ENCODE measurements around the gene PITPNM3.

Gene PITPNM3

DNA sequence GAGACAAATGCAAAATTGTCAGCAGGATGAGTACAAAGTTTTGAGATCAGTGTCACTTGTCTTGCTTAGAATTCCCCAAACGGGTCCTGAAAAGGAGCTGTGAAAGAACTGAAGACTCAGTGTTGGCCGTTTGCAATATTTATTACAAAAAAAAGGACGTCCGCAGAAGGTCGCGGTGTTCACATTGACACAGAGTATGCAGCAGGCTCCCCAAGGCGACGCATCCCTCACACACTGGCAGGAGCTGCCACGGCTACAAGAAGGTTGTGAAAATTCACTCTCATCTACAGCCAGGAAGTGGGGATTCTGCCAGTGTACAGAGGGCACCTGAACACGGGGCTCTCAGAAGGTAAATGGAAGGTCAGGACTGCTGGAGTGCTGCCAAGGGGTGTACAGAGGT lies 147.6 kb downstream of the PITPNM3 start:
- Histone ChIP-seq H3K79me2 (ENCODE audit: insufficient read depth, low read depth) (no peaks in the 10 kb centered on the region), H4K20me1 (ENCODE audit: insufficient read depth) (no peaks in the 10 kb centered on the region), H3K27me3 (ENCODE audit: insufficient read depth, low read depth) (no peaks in the 10 kb centered on the region), H3K36me3 (ENCODE audit: insufficient read depth) (no peaks in the 10 kb centered on the region), H3K4me3 (IDR thresholded peaks at IDR 0.05; ENCODE audit: insufficient read depth, low read depth, low read length) (no peak overlapping the region), H3K4me1 (ENCODE audit: low read depth, poor library complexity, severe bottlenecking) (no peaks in the 10 kb centered on the region), H3K9ac (no peak overlapping the region), H2AFZ (ENCODE audit: low read depth) (no peak overlapping the region), H3K4me2 (no peak overlapping the region), H3K27ac (no peak overlapping the region)
- TF ChIP-seq, protein P1, sequence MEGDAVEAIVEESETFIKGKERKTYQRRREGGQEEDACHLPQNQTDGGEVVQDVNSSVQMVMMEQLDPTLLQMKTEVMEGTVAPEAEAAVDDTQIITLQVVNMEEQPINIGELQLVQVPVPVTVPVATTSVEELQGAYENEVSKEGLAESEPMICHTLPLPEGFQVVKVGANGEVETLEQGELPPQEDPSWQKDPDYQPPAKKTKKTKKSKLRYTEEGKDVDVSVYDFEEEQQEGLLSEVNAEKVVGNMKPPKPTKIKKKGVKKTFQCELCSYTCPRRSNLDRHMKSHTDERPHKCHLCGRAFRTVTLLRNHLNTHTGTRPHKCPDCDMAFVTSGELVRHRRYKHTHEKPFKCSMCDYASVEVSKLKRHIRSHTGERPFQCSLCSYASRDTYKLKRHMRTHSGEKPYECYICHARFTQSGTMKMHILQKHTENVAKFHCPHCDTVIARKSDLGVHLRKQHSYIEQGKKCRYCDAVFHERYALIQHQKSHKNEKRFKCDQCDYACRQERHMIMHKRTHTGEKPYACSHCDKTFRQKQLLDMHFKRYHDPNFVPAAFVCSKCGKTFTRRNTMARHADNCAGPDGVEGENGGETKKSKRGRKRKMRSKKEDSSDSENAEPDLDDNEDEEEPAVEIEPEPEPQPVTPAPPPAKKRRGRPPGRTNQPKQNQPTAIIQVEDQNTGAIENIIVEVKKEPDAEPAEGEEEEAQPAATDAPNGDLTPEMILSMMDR (conservative IDR thresholded peaks at IDR 0.05; ENCODE audit: low read depth, low read length), result no peak

DNA sequence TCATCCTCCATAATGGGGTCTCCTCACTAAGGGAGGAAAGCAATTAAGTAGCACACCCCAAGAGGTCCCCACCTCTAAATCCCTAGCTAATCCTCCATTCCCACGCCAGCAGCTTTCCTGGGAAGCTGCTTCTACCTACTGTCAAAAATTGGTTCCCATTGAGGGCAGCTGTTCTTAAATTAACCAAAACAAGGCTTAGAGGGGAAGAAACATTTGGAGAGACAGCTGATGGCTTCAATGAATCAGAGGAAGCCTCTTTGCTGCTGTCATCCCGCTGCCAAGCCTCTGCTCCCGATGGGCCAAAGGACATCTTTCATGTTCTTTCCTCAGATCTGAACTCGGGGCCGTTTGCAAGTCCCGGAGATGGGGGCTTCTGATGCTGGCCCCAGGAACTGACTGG lies 148.1 kb downstream of the PITPNM3 start:
- Histone ChIP-seq H3K4me3 (IDR thresholded peaks at IDR 0.05; ENCODE audit: insufficient read depth, low read depth, low read length) (no peak overlapping the region), H3K4me1 (ENCODE audit: low read depth, poor library complexity, severe bottlenecking) (no peaks in the 10 kb centered on the region), H3K27me3 (ENCODE audit: insufficient read depth, low read depth) (no peaks in the 10 kb centered on the region), H3K27ac (no peak overlapping the region), H3K9ac (no peak overlapping the region), H3K36me3 (ENCODE audit: insufficient read depth) (no peaks in the 10 kb centered on the region), H3K4me2 (no peak overlapping the region), H3K79me2 (ENCODE audit: insufficient read depth, low read depth) (no peaks in the 10 kb centered on the region), H2AFZ (ENCODE audit: low read depth) (no peak overlapping the region), H4K20me1 (ENCODE audit: insufficient read depth) (no peaks in the 10 kb centered on the region)
- TF ChIP-seq, protein P1 (conservative IDR thresholded peaks at IDR 0.05; ENCODE audit: low read depth, low read length), result no peak

DNA sequence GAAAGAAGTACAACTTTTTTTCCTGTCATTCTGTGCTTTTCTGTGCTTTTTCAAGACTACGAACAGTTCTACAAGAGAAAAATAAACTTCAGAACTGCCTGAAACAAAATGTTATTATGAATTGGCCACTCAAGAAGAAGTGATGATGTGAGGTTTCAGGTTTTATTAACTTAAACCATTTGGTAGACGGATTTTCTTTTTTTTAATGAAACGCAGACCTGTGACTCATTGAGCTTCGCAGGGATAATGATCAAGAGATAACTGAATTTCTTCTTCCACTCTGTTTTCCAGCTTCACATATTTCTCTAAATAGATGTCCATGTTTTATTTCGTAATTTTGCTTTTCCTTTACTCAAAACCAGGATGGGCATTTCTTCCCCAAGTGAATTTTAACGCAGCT lies 154.1 kb downstream of the PITPNM3 start:
- H3K27ac ChIP-seq, result no peak overlapping the region

More for the DNA sequence above, 154.1 kb downstream of the PITPNM3 start:
- H3K4me1 ChIP-seq (ENCODE audit: low read depth, poor library complexity, severe bottlenecking), result no peaks in the 10 kb centered on the region
- no peak overlapping the region for H3K4me2 ChIP-seq
- TF ChIP-seq, protein P1 (conservative IDR thresholded peaks at IDR 0.05; ENCODE audit: low read depth, low read length), result no peak
- no peaks in the 10 kb centered on the region for H3K79me2 ChIP-seq (ENCODE audit: insufficient read depth, low read depth)
- H3K36me3 ChIP-seq (ENCODE audit: insufficient read depth), result no peaks in the 10 kb centered on the region
- no peak overlapping the region for H2AFZ ChIP-seq (ENCODE audit: low read depth)
- H4K20me1 ChIP-seq (ENCODE audit: insufficient read depth), result no peaks in the 10 kb centered on the region
- no peaks in the 10 kb centered on the region for H3K27me3 ChIP-seq (ENCODE audit: insufficient read depth, low read depth)
- no peak overlapping the region for H3K9ac ChIP-seq
- no peak overlapping the region for H3K4me3 ChIP-seq (IDR thresholded peaks at IDR 0.05; ENCODE audit: insufficient read depth, low read depth, low read length)
